Psoas muscle (tissue), 8 donors: ENCODE measurements around the gene PRICKLE3. TPM values are rescaled to one million over a fixed set of nuclear protein-coding genes. Genes with fewer than 3 reads are reported as not detected.

Source experiments
- ATAC-seq, 4 donors: fragments of 200-7000 bp; cut with Tn5 transposase; one replicate each; pipeline ENCODE4 v1.9.1; 2020; ENCODE audit warnings: moderate library complexity in 3 of 4, mild to moderate bottlenecking in 2 of 4
- DNase-seq, 2 donors: peaks; one replicate each; pipeline ENCODE4 v3.0.0-alpha.2; 2020
- H3K27ac ChIP-seq: fragments of 200-600 bp; one replicate; pipeline ENCODE4 v1.8.0; 2022
- H3K27me3 ChIP-seq, 3 donors: fragments of 200-600 bp in 1 of 3; one replicate each; pipeline versions ENCODE4 v1.6.1 to v1.8.0; 2013 to 2022; ENCODE audit warnings: low read length in 2 of 3, mild to moderate bottlenecking in 2 of 3, moderate library complexity in 1 of 3; ENCODE audit not compliant: insufficient read depth in 3 of 3
- H3K36me3 ChIP-seq, 2 donors: fragments of 200-600 bp in 1 of 2; one replicate each; pipeline versions ENCODE4 v1.6.1 to v1.8.0; 2013 to 2022; ENCODE audit warnings: low read depth in 1 of 2, mild to moderate bottlenecking in 1 of 2, moderate library complexity in 1 of 2; ENCODE audit not compliant: insufficient read depth in 1 of 2
- H3K4me1 ChIP-seq: fragments of 200-600 bp; one replicate; pipeline ENCODE4 v1.8.0; 2022
- H3K4me3 ChIP-seq: fragments of 200-600 bp; one replicate; pipeline ENCODE4 v1.8.0; 2022; ENCODE audit warnings: mild to moderate bottlenecking
- H3K9me3 ChIP-seq: fragments of 200-600 bp; one replicate; pipeline ENCODE4 v1.8.0; 2022
- CTCF ChIP-seq: fragments of 200-600 bp; IDR thresholded peaks from one replicate; pipeline ENCODE4 v1.8.0; 2022; ENCODE audit warnings: antibody characterized with exemption
- WGBS, 3 donors: extraction: QIAGEN DNeasy Blood & Tissue Kit; methylation state at CpG; one replicate each; pipeline versions ENCODE4 v1.1.6 to v1.1.7; 2013; 5-methylcytosine and 5-hydroxymethylcytosine counted together
- intact Hi-C, 2 donors: fragments of 100-400 bp; cut with DNase I; formaldehyde crosslinking; loops; one replicate each; pipeline versions ENCODE4 v1.11.0 to v1.14.2; 2022
- polyA plus RNA-seq, 3 donors: library from polyadenylated mRNA; stranded (reverse); fragments of 200-250 nt; gene quantifications; one replicate each; pipeline ENCODE4 v1.2.3, GENCODE V29; 2013
- total RNA-seq, 4 donors: library from RNA; stranded (reverse); fragmentation: NEBNext Ultra II Directional in 2 of 4; extraction: Animal tissue kit (Norgen Biotek cat#: 25700) in 2 of 4; gene quantifications; one replicate each; pipeline versions ENCODE4 v1.2.1 to v1.2.4, GENCODE V29; 2021 to 2023
- donor health status: healthy with polysubstance abuse.
- donor health status: DM: no; HTN: no; CAD: no; lungs with moderate emphysema.
- donor health status: Bipolar disorder and iron deficiency.
- donor health status: healthy.
- donor health status: DM: yes; HTN: yes; CAD: no.
- donor health status: DM: no; HTN: no; CAD: no.
- donor health status: DM: no; HTN: no; CAD: no.
- donor health status: DM: yes; HTN: yes; CAD: no.

Gene PRICKLE3
- total and polyA plus RNA-seq, 7 donors, result 7.5 to 23.6 (median 17.5) TPM

- Histone ChIP-seq H3K36me3 (no peaks in the 10 kb centered on the region), H3K4me1 (no peaks in the 10 kb centered on the region), H3K4me3 (no peak overlapping the region), H3K27ac (no peak overlapping the region), H3K9me3 (no peaks in the 10 kb centered on the region), H3K27me3 (peaks cover 0 to 19% (median 0%) of the 10 kb centered on the region in 3 donors)
- TF ChIP-seq CTCF, result no peak
- DNase-seq, result no peak
- intact Hi-C loops, result no loop called here
- 21 to 49% (median 31%) methylated on average over 20 to 28 of the region's 28 CpGs for WGBS, 3 donors
- no peak for ATAC-seq
These were observed 23.5 kb upstream of the PRICKLE3 start for GRCh38 chrX:49209434-49210251.

GRCh38 chrX:49208399-49208798 is 22.2 kb upstream of the PRICKLE3 start:
- DNase-seq, result no peak
- Histone ChIP-seq H3K4me1 (no peaks in the 10 kb centered on the region), H3K36me3 (no peaks in the 10 kb centered on the region), H3K9me3 (no peaks in the 10 kb centered on the region), H3K4me3 (no peak overlapping the region), H3K27ac (no peak overlapping the region), H3K27me3 (peaks cover 0 to 19% (median 0%) of the 10 kb centered on the region in 3 donors)
- no peak for TF ChIP-seq CTCF
- WGBS, 3 donors, result 89 to 94% (median 91%) methylated on average over 5 of the region's 5 CpGs
- no peak for ATAC-seq
- intact Hi-C loops, result no loop called here

GRCh38 chrX:49206543-49206942 is 20.4 kb upstream of the PRICKLE3 start:
- ATAC-seq (no peak), DNase-seq (no peak)
- Histone ChIP-seq H3K4me1 (no peaks in the 10 kb centered on the region), H3K27me3 (peaks cover 0 to 13% (median 0%) of the 10 kb centered on the region in 3 donors), H3K27ac (no peak overlapping the region), H3K9me3 (no peaks in the 10 kb centered on the region), H3K4me3 (no peak overlapping the region), H3K36me3 (no peaks in the 10 kb centered on the region)
- intact Hi-C loops, result no loop called here
- no peak for TF ChIP-seq CTCF
- WGBS, 3 donors, result 68 to 80% (median 72%) methylated on average over 4 to 8 of the region's 8 CpGs

GRCh38 chrX:49205443-49205842 is 19.3 kb upstream of the PRICKLE3 start:
- intact Hi-C loops, result no loop called here
- ATAC-seq, result no peak
- H3K27ac ChIP-seq, result no peak overlapping the region
- H3K4me3 ChIP-seq, result no peak overlapping the region
- no peak for TF ChIP-seq CTCF
- H3K4me1 ChIP-seq, result no peaks in the 10 kb centered on the region
- no peaks in the 10 kb centered on the region for H3K36me3 ChIP-seq
- H3K27me3 ChIP-seq, result peaks cover 0 to 11% (median 0%) of the 10 kb centered on the region in 3 donors
- 70 to 84% (median 71%) methylated on average over 10 to 13 of the region's 13 CpGs for WGBS, 3 donors
- no peaks in the 10 kb centered on the region for H3K9me3 ChIP-seq
- DNase-seq, result no peak

- DNase-seq, result no peak
- intact Hi-C loops, result no loop called here
- Histone ChIP-seq H3K4me1 (no peaks in the 10 kb centered on the region), H3K36me3 (no peaks in the 10 kb centered on the region), H3K27ac (no peak overlapping the region), H3K9me3 (no peaks in the 10 kb centered on the region), H3K4me3 (no peak overlapping the region), H3K27me3 (peaks cover 0 to 11% (median 0%) of the 10 kb centered on the region in 3 donors)
- WGBS, 3 donors, result 40 to 80% (median 44%) methylated on average over 2 to 4 of the region's 4 CpGs
- TF ChIP-seq CTCF, result no peak
- ATAC-seq, result no peak
These were observed 18.5 kb upstream of the PRICKLE3 start for GRCh38 chrX:49204709-49205108.
